Left lung (tissue), 10 donors: Measurements from ENCODE around the gene HMOX2. TPM values are rescaled to one million over a fixed set of nuclear protein-coding genes. Genes with fewer than 3 reads are reported as not detected.

Source experiments
- ATAC-seq: fragments of 200-7000 bp; cut with Tn5 transposase; one replicate; pipeline ENCODE4 v1.9.1; 2020; ENCODE audit warnings: moderate library complexity
- DNase-seq, 4 donors: peaks; one replicate each; pipeline ENCODE4 v3.0.0-alpha.2; 2013 to 2020
- H3K27ac ChIP-seq, 2 donors: fragments of 200-600 bp; sonication (generic) in 1 of 2; one replicate each; pipeline versions ENCODE4 v1.5.0 to v1.8.0; 2020 to 2021
- H3K27me3 ChIP-seq, 2 donors: fragments of 200-600 bp; sonication (generic) in 1 of 2; one replicate each; pipeline versions ENCODE4 v1.5.0 to v1.8.0; 2020 to 2021
- H3K36me3 ChIP-seq, 2 donors: fragments of 200-600 bp; sonication (generic) in 1 of 2; one replicate each; pipeline versions ENCODE4 v1.5.0 to v1.8.0; 2020 to 2021
- H3K4me1 ChIP-seq, 2 donors: fragments of 200-600 bp; one replicate each; pipeline ENCODE4 v1.8.0; 2021
- H3K4me3 ChIP-seq, 2 donors: fragments of 200-600 bp; sonication (generic) in 1 of 2; one replicate each; pipeline versions ENCODE4 v1.5.0 to v1.8.0; 2020 to 2021; ENCODE audit warnings: mild to moderate bottlenecking in 1 of 2
- H3K9me3 ChIP-seq, 2 donors: fragments of 200-600 bp; sonication (generic) in 1 of 2; one replicate each; pipeline versions ENCODE4 v1.5.0 to v1.8.0; 2020 to 2021
- CTCF ChIP-seq, 2 donors: fragments of 200-600 bp; sonication (generic) in 1 of 2; IDR thresholded peaks; one replicate each; pipeline versions ENCODE4 v1.5.0 to v1.8.0; 2021; ENCODE audit warnings: antibody characterized with exemption in 2 of 2
- intact Hi-C, 2 donors: fragments of 100-400 bp; cut with DNase I; formaldehyde crosslinking; loops; one replicate each; pipeline versions ENCODE4 v1.11.2 to v1.14.2; 2022
- polyA plus RNA-seq, 6 donors: library from polyadenylated mRNA; unstranded; fragments of 120-200 nt; gene quantifications; one replicate each; pipeline ENCODE4 v1.2.1, GENCODE V29; 2013; ENCODE audit not compliant: insufficient read length in 6 of 6
- total RNA-seq, 2 donors: library from RNA; stranded (reverse); fragmentation: NEBNext Ultra II Directional; extraction: Animal tissue kit (Norgen Biotek cat#: 25700); gene quantifications; one replicate each; pipeline ENCODE4 v1.2.1, GENCODE V29; 2021
- donor health status: DM: no; HTN: yes; CAD: no.
- donor health status: DM: no; HTN: no; CAD: no.

HMOX2 gene
- total and polyA plus RNA-seq, 8 donors: 36.2 to 52.1 (median 39.5) TPM

- no peak for TF ChIP-seq CTCF (IDR thresholded peaks at IDR 0.05)
- peaks cover 24 to 55% of the 10 kb centered on the region in 2 donors for H3K4me1 ChIP-seq
- peaks cover 5 to 70% of the 10 kb centered on the region in 2 donors for H3K36me3 ChIP-seq
- no peak for DNase-seq
- H3K9me3 ChIP-seq: no peaks in the 10 kb centered on the region
- no peak for ATAC-seq
- intact Hi-C loops: loop anchor here in 1 of 2 donors (10.0 kb wide), 1 partner anchor 74 kb away; no protein-coding TSS in a partner anchor
- H3K27me3 ChIP-seq: no peaks in the 10 kb centered on the region
- H3K4me3 ChIP-seq: no peak overlapping the region
- H3K27ac ChIP-seq: no peak overlapping the region
Measured at GRCh38 chr16:4510747-4511426, 34.7 kb downstream of the HMOX2 start.

GRCh38 chr16:4511441-4512082, 35.4 kb downstream of the HMOX2 start:
- no peaks in the 10 kb centered on the region for H3K27me3 ChIP-seq
- no peak overlapping the region for H3K27ac ChIP-seq
- no peaks in the 10 kb centered on the region for H3K9me3 ChIP-seq
- H3K4me3 ChIP-seq: no peak overlapping the region
- H3K4me1 ChIP-seq: peaks cover 22 to 55% of the 10 kb centered on the region in 2 donors
- H3K36me3 ChIP-seq: peaks cover 5 to 70% of the 10 kb centered on the region in 2 donors
- intact Hi-C loops: loop anchor here in 1 of 2 donors (10.0 kb wide), 1 partner anchor 73 kb away; no protein-coding TSS in a partner anchor
- TF ChIP-seq CTCF (IDR thresholded peaks at IDR 0.05): peak; percentile 13 to 14
- peak in 1 of 4 donors; percentile 40 for DNase-seq
- peak; percentile 39 for ATAC-seq

- TF ChIP-seq CTCF (IDR thresholded peaks at IDR 0.05): no peak
- Histone ChIP-seq H3K4me1 (peaks cover 22 to 57% of the 10 kb centered on the region in 2 donors), H3K4me3 (no peak overlapping the region), H3K36me3 (peaks cover 5 to 63% of the 10 kb centered on the region in 2 donors), H3K27me3 (no peaks in the 10 kb centered on the region), H3K27ac (no peak overlapping the region), H3K9me3 (no peaks in the 10 kb centered on the region)
- DNase-seq (no peak), ATAC-seq (no peak)
- intact Hi-C loops: loop anchor here in 1 of 2 donors (10.0 kb wide), 1 partner anchor 72 kb away; no protein-coding TSS in a partner anchor
Measured at GRCh38 chr16:4512473-4512872, 36.3 kb downstream of the HMOX2 start.

- TF ChIP-seq CTCF (IDR thresholded peaks at IDR 0.05): no peak
- no peak overlapping the region for H3K4me3 ChIP-seq
- H3K9me3 ChIP-seq: no peaks in the 10 kb centered on the region
- peak overlapping the region in 1 of 2 donors; percentile 75 for H3K27ac ChIP-seq
- intact Hi-C loops: loop anchor here in 1 of 2 donors (10.0 kb wide), 1 partner anchor 72 kb away; no protein-coding TSS in a partner anchor
- H3K36me3 ChIP-seq: peaks cover 4 to 55% of the 10 kb centered on the region in 2 donors
- H3K4me1 ChIP-seq: peaks cover 22 to 57% of the 10 kb centered on the region in 2 donors
- H3K27me3 ChIP-seq: no peaks in the 10 kb centered on the region
- DNase-seq: no peak
- ATAC-seq: no peak
Measured at GRCh38 chr16:4513086-4513860, 37.1 kb downstream of the HMOX2 start.
